Measurements from ENCODE around the gene EN2.

Gene EN2

DNA sequence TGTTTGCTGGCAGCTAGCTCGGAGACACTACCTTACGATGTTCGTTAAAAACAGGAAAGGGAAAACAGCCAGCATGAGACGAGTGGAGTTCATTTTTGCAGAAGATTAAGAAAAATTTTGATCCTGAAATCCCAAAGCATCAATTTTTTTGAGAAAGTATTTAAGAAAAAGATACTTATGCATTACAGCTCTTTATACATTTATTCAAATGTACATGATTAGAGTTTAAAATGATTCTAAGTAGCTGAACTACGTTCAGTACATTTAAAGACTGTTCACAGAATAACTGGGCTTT, 53.7 kb downstream of the EN2 start:
- DNase-seq, result no peak

- no peak for DNase-seq
These were observed 54.4 kb downstream of the EN2 start for GRCh38 chr7:155512246-155512887.

- DNase-seq, result no peak
These were observed 55.8 kb downstream of the EN2 start for GRCh38 chr7:155513543-155514285.

DNA sequence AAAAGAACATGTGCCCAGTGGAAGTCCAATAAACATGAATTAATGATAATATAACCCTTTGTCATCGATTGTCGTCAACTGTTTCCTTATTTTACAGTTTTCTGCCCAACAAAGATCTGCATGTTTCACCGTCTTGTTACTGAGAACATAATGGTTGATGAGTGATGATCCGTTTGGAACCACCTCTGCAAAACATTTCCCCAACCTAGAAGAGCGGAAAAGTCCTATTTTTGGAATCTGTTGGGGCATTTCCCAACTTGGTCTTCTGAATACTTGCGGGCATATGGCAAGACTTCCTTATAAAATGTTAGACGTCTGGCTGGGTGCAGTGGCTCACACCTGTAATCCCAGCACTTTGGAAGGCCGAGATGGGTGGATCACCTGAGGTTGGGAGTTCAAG, 56.4 kb downstream of the EN2 start:
- DNase-seq, result no peak
